Brain microvascular endothelial cell (primary cell): ENCODE results near the gene MMP24OS.

Experiments
- DNase-seq: peaks from one replicate; pipeline ENCODE4 v3.0.0-alpha.2; 2020
- H3K27ac ChIP-seq: fragments of 250-450 bp; sonication (Bioruptor Pico); 2 replicates; pipeline ENCODE4 v1.5.1; 2020; ENCODE audit warnings: mild to moderate bottlenecking, moderate library complexity
- H3K27me3 ChIP-seq: fragments of 250-450 bp; sonication (Bioruptor Pico); replicated peaks from 2 replicates; pipeline ENCODE4 v1.5.1; 2020; ENCODE audit warnings: mild to moderate bottlenecking
- H3K36me3 ChIP-seq: fragments of 250-450 bp; sonication (Bioruptor Pico); replicated peaks from 2 replicates; pipeline ENCODE4 v1.5.1; 2020; ENCODE audit warnings: mild to moderate bottlenecking
- H3K4me3 ChIP-seq: 2 replicates; pipeline ENCODE4 v1.5.1; 2011; ENCODE audit warnings: low read depth, mild to moderate bottlenecking, control low read depth, low read length, moderate library complexity
- in situ Hi-C: cut with HindIII; loops from 2 replicates; pipeline ENCODE4 v1.10.0; 2017; ENCODE audit warnings: low sequenced_read_pairs, low pct_ligation_motif_present
- TF ChIP-seq, protein P1 (sequence below): IDR thresholded peaks from 2 replicates; pipeline ENCODE4 v1.5.1; 2011; ENCODE audit warnings: low read depth, mild to moderate bottlenecking, moderate library complexity, low read length, control low read depth, inconsistent platforms; ENCODE audit errors: missing control alignments

Gene MMP24OS

DNA sequence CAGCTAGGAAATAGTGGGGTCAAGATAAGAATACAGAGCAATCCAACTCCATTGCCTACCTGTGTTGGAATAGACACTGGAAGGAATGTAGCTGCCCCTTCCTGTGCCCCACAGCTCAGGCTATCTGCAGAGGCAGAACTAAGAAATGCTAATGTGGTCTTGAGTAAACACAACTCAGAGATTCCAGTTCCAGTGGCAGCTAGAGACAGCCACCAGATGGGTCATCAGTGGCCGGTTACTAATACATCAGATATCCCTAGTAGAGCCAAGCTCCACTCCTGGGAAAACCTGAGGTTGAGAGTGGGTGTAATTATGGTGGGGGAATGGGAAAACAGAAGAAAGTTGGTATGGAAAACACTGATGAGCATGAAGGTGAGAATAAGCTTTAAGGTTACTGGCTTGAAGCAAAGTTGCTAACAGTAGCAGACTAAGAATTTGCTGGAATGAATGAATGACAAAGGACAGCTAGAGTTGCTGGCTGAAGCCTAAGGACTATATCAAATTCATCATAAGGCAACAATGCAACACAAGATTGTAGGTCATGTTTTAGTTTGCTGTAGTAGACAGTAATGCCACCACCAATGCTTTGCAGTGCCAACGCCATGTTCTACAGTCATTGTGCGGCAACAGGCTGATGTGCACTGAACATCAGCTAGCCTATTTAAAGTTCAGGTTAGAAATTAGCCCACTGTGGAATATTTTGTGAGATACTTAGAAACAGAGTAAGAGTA is 42.6 kb upstream of the MMP24OS start:
- Histone ChIP-seq H3K36me3 (no peaks in the 10 kb centered on the region), H3K27me3 (no peaks in the 10 kb centered on the region), H3K4me3 (no peak overlapping the region), H3K27ac (peak overlapping the region; percentile 99)
- TF ChIP-seq, protein P1, sequence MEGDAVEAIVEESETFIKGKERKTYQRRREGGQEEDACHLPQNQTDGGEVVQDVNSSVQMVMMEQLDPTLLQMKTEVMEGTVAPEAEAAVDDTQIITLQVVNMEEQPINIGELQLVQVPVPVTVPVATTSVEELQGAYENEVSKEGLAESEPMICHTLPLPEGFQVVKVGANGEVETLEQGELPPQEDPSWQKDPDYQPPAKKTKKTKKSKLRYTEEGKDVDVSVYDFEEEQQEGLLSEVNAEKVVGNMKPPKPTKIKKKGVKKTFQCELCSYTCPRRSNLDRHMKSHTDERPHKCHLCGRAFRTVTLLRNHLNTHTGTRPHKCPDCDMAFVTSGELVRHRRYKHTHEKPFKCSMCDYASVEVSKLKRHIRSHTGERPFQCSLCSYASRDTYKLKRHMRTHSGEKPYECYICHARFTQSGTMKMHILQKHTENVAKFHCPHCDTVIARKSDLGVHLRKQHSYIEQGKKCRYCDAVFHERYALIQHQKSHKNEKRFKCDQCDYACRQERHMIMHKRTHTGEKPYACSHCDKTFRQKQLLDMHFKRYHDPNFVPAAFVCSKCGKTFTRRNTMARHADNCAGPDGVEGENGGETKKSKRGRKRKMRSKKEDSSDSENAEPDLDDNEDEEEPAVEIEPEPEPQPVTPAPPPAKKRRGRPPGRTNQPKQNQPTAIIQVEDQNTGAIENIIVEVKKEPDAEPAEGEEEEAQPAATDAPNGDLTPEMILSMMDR, result no peak
- DNase-seq, result peak; percentile 95
- in situ Hi-C loops, result no loop called here

DNA sequence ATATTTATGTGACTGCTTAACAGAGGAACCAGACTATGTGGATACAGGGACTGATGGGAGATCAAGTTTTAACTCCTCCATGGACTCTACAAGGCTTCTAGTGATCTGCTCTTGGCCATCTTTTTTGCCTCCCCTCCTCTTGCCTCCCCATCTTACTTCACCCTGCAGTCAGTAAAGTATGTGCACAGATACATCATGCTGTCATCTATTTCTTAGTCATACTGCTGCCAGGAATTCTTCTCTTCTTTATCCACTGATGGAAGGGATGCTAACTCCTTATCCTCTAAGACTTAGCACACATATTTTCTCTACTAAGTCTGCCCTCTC is 41.9 kb upstream of the MMP24OS start:
- peak; percentile 56 for DNase-seq
- in situ Hi-C loops, result no loop called here
- no peak overlapping the region for H3K4me3 ChIP-seq
- TF ChIP-seq, protein P1, result no peak
- H3K27me3 ChIP-seq, result no peaks in the 10 kb centered on the region
- peak overlapping the region; percentile 99 for H3K27ac ChIP-seq
- H3K36me3 ChIP-seq, result no peaks in the 10 kb centered on the region

DNA sequence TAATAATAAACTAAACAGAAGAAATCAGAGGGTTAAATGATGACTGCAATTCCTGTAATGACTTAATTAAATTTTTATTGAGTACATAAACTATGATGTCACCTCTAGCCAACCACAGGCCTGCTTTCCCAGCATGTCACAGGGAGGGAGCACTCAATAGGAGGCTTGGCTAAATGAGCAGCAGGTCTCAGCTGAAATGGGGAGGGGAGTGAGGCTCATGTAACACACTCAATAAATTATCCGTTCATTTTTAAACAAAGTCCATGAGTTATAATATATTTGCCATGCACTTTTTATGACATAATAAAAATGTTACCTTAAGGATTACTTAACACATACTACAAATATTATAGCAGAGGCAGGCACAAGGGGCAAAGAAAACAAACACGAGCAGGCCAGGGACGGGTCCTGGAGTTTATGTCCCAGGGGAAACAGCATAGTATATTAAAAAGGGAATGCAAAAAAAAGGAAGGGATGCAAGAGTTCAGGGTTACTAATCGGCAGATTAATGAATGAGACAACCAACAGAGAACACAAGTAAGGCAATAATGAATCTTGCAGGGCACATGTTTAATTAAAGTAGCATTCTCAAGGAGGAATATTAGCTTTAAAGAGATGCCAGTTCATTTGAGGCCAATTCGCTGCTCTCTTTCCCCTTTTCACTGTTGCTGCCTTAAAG is 41.4 kb upstream of the MMP24OS start:
- peak overlapping the region; percentile 99 for H3K27ac ChIP-seq
- peak; percentile 69 for DNase-seq
- in situ Hi-C loops, result no loop called here
- H3K4me3 ChIP-seq, result no peak overlapping the region
- TF ChIP-seq, protein P1, result no peak
- no peaks in the 10 kb centered on the region for H3K36me3 ChIP-seq
- no peaks in the 10 kb centered on the region for H3K27me3 ChIP-seq

DNA sequence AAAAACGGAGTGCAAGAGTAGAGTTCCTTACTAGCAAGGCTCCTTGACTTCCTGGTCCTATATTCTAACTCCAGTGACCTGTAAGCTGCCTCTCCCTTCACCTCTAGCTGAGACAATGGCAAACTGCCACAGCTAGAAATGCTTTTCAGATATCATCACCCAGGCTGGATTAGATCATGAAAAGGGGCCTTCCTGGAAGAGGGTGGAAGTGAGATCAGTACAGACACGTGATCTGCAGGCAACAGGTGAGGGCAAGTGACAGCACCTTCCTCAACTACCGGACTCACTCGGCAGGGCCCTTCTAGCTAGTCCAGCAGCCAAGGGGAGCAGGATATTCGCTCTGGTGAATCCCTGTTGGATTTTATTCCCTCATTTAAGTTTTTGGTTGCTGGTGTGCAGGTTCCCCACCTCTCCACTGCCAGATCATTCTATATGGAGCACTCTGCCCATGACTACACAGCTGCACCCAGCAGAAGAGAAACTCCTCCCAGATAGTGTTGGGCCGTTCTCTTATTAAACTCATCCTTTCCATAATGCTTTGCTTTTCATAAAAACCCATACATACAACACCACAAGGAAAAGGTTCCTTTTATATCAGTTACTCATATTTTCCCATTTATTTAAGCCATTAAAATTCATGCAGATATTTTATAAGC is 40.7 kb upstream of the MMP24OS start:
- H3K4me3 ChIP-seq, result no peak overlapping the region
- H3K27ac ChIP-seq, result peak overlapping the region; percentile 99
- no peaks in the 10 kb centered on the region for H3K36me3 ChIP-seq
- in situ Hi-C loops, result no loop called here
- TF ChIP-seq, protein P1, result no peak
- DNase-seq, result peak; percentile 85
- H3K27me3 ChIP-seq, result no peaks in the 10 kb centered on the region

DNA sequence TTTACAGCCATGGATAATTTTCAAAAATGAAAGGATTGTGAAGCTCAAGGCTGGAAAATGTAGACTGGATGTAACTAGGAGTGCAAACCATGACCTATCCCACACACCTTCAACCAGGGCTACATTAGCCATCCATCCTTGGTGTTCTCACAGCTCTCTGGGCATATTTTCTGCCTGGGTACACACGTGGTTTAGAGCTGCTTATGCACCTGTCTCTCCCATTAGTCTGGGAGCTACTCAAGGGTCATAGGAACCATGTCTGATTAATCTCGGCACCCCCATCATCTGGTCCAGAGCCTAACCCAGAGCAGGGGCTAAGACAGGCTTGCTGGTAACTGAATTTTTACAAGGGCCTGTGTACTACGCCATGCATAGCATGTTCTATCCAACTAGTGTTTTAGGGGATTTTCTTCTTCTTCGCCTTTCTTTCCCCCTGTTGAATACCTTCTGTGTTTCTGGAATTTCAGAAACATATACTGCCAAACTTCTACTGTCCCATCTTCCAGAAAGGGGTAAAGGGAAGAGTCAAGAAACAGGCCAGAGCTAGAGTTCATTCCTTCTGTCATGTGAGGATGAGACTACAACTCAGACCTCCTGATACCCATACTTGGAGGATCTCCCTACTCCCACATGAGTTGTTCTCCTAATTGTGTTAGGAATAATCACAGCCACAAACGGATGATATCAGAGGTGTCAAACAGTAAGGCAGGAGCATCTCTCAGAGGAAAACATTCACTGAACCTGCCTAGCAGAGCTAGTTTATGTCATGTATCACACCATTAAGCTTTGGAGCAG is 39.7 kb upstream of the MMP24OS start:
- H3K27ac ChIP-seq, result peak overlapping the region; percentile 99
- H3K36me3 ChIP-seq, result no peaks in the 10 kb centered on the region
- H3K27me3 ChIP-seq, result no peaks in the 10 kb centered on the region
- TF ChIP-seq, protein P1, result no peak
- DNase-seq, result no peak
- no peak overlapping the region for H3K4me3 ChIP-seq
- in situ Hi-C loops, result no loop called here
